HG03159 (cell line): Measurements from ENCODE around the gene INPP5D.
"Not testable (repeated sequence)": the region's sequence is repeated elsewhere in the genome, so short reads cannot be mapped to it uniquely, and the experiment has no call there.

Experiments
- ATAC-seq: cut with Tn5 transposase; IDR thresholded peaks from one replicate; pipeline ENCODE4 v1.9.1; 2021; ENCODE audit warnings: mild to moderate bottlenecking, moderate library complexity; ENCODE audit not compliant: unreplicated experiment

Gene INPP5D

GRCh38 chr2:233164967-233165366 lies 104.8 kb downstream of the INPP5D start:
- ATAC-seq: no peak

- no peak for ATAC-seq
These were observed 105.4 kb downstream of the INPP5D start for GRCh38 chr2:233165543-233165894.

GRCh38 chr2:233165895-233166661 lies 105.9 kb downstream of the INPP5D start:
- ATAC-seq: no peak

GRCh38 chr2:233168445-233168844 lies 108.3 kb downstream of the INPP5D start:
- ATAC-seq: no peak

- no peak for ATAC-seq
These were observed 108.8 kb downstream of the INPP5D start for GRCh38 chr2:233168919-233169318.

- ATAC-seq: no peak
These were observed 111.2 kb downstream of the INPP5D start for GRCh38 chr2:233171344-233171743.

GRCh38 chr2:233173115-233173514 lies 113.0 kb downstream of the INPP5D start:
- ATAC-seq: no peak

- ATAC-seq: no peak
These were observed 114.0 kb downstream of the INPP5D start for GRCh38 chr2:233174137-233174536.

GRCh38 chr2:233178994-233179847 lies 119.1 kb downstream of the INPP5D start:
- no peak for ATAC-seq

GRCh38 chr2:233179848-233180366 lies 119.8 kb downstream of the INPP5D start:
- ATAC-seq: no peak

GRCh38 chr2:233183869-233184418 lies 123.8 kb downstream of the INPP5D start:
- no peak for ATAC-seq

- no peak for ATAC-seq
These were observed 124.5 kb downstream of the INPP5D start for GRCh38 chr2:233184669-233185068.

- ATAC-seq: no peak
These were observed 125.2 kb downstream of the INPP5D start for GRCh38 chr2:233185330-233185729.

- ATAC-seq: no peak
These were observed 125.8 kb downstream of the INPP5D start for GRCh38 chr2:233185963-233186362.

- ATAC-seq: no peak
These were observed 126.7 kb downstream of the INPP5D start for GRCh38 chr2:233186851-233187250.

- ATAC-seq: no peak
These were observed 128.9 kb downstream of the INPP5D start for GRCh38 chr2:233189025-233189424.

GRCh38 chr2:233191016-233191415 lies 130.9 kb downstream of the INPP5D start:
- not testable (repeated sequence) for ATAC-seq

- ATAC-seq: no peak
These were observed 133.6 kb downstream of the INPP5D start for GRCh38 chr2:233193738-233194137.

- ATAC-seq: no peak
These were observed 134.9 kb downstream of the INPP5D start for GRCh38 chr2:233195027-233195426.

- no peak for ATAC-seq
These were observed 136.9 kb downstream of the INPP5D start for GRCh38 chr2:233197022-233197421.

GRCh38 chr2:233198026-233198425 lies 137.9 kb downstream of the INPP5D start:
- no peak for ATAC-seq

- no peak for ATAC-seq
These were observed 139.7 kb downstream of the INPP5D start for GRCh38 chr2:233199870-233200269.
